Nephron (organoid): ENCODE measurements around the gene SAMD5.

Source experiments
- H3K27ac Mint-ChIP-seq, 3 experiments: 2 replicates each; pipeline ENCODE4 v1.8.0; 2020; ENCODE audit warnings: mixed read lengths in 3 of 3, mild to moderate bottlenecking in 2 of 3, moderate library complexity in 1 of 3
- H3K27me3 Mint-ChIP-seq: 2 replicates; pipeline ENCODE4 v1.8.0; 2021; ENCODE audit warnings: low read depth, mild to moderate bottlenecking, moderate library complexity, mixed read lengths
- H3K36me3 Mint-ChIP-seq: 2 replicates; pipeline ENCODE4 v1.8.0; 2020; ENCODE audit warnings: low read depth, mixed read lengths
- H3K4me1 Mint-ChIP-seq: 2 replicates; pipeline ENCODE4 v1.8.0; 2020; ENCODE audit warnings: mixed read lengths
- H3K4me3 Mint-ChIP-seq, 3 experiments: 2 replicates each; pipeline ENCODE4 v1.8.0; 2020; ENCODE audit warnings: mild to moderate bottlenecking in 3 of 3, mixed read lengths in 3 of 3, moderate library complexity in 2 of 3
- H3K9me3 Mint-ChIP-seq: 2 replicates; pipeline ENCODE4 v1.8.0; 2020; ENCODE audit warnings: mixed read lengths
- TF ChIP-seq, protein P1 (sequence below), 3 experiments: fragments of 200-600 bp; sonication (generic); IDR thresholded peaks; one replicate each; pipeline ENCODE4 v1.5.0; 2021; ENCODE audit warnings: antibody characterized with exemption in 3 of 3; ENCODE audit not compliant: unreplicated experiment in 3 of 3

SAMD5 gene

DNA sequence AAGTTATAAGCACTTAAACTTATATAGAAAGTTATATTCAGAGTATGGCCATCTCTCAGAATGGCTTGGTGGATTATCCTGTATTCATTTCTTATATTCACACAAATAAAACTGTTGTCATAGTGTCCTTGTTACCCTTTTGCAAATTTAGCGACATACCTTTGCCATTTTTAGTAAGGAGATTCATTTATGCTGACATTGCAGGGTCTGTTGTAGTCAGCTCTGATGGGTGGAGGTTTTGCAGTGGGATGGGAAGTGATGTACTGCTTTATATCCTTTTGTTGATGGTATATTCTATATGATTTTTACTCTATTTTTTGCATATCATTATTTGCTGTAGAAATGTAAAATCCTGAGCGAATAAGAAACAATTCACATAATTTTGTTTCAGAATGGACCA, 35.9 kb downstream of the SAMD5 start:
- peaks cover 3% of the 10 kb centered on the region for H3K36me3 Mint-ChIP-seq
- peaks cover 19% of the 10 kb centered on the region for H3K9me3 Mint-ChIP-seq
- H3K27ac Mint-ChIP-seq = no peak overlapping the region
- peaks cover 13% of the 10 kb centered on the region for H3K4me1 Mint-ChIP-seq
- no peak overlapping the region for H3K4me3 Mint-ChIP-seq
- no peaks in the 10 kb centered on the region for H3K27me3 Mint-ChIP-seq
- TF ChIP-seq, protein P1, sequence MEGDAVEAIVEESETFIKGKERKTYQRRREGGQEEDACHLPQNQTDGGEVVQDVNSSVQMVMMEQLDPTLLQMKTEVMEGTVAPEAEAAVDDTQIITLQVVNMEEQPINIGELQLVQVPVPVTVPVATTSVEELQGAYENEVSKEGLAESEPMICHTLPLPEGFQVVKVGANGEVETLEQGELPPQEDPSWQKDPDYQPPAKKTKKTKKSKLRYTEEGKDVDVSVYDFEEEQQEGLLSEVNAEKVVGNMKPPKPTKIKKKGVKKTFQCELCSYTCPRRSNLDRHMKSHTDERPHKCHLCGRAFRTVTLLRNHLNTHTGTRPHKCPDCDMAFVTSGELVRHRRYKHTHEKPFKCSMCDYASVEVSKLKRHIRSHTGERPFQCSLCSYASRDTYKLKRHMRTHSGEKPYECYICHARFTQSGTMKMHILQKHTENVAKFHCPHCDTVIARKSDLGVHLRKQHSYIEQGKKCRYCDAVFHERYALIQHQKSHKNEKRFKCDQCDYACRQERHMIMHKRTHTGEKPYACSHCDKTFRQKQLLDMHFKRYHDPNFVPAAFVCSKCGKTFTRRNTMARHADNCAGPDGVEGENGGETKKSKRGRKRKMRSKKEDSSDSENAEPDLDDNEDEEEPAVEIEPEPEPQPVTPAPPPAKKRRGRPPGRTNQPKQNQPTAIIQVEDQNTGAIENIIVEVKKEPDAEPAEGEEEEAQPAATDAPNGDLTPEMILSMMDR (IDR thresholded peaks at IDR 0.05; ENCODE audit: unreplicated experiment in 3 of 3) = no peak

DNA sequence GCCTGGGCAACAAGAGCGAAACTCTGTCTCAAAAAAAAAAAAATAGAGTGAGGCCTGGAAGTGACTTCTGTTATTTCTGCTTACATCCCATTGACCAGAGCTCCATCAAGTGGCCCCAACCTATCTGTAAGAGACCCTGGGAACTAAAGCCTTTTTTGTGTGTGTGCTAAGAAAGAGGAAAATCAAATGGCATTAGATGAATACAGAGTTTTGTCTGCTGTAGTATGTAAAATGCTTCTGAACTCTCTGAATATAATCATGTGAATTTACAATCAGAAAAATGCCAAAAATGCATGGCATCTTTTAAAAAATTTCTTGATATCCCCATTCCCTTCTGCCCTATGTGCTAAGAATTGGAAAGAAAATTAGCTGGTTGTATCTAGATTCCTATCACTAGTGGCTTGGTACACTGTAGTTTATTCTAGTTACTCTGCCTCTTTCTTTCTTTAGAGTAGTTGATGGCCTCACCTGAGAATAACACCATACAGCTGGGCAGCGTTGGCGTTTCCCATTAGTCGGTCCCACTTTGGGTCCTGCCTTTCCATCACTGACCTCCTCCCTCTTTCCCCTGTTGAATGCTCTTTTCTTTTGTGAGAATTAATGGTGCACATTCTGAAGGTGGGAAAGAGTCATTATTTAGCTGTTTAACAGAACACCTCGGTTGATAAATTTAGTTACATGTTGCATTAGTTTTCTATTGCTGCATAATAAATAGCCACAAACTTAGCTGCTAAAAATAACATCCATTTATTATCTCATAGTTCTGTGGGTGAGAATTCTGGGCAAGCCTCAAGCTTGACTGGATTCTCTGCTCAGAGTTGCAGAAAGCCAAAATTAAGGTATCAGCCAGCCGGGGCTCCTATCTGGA, 38.2 kb downstream of the SAMD5 start:
- H3K27me3 Mint-ChIP-seq = no peaks in the 10 kb centered on the region
- no peaks in the 10 kb centered on the region for H3K36me3 Mint-ChIP-seq
- peaks cover 21% of the 10 kb centered on the region for H3K4me1 Mint-ChIP-seq
- no peak overlapping the region for H3K27ac Mint-ChIP-seq
- TF ChIP-seq, protein P1 (IDR thresholded peaks at IDR 0.05; ENCODE audit: unreplicated experiment in 3 of 3) = no peak
- peaks cover 7% of the 10 kb centered on the region for H3K9me3 Mint-ChIP-seq
- no peak overlapping the region for H3K4me3 Mint-ChIP-seq

DNA sequence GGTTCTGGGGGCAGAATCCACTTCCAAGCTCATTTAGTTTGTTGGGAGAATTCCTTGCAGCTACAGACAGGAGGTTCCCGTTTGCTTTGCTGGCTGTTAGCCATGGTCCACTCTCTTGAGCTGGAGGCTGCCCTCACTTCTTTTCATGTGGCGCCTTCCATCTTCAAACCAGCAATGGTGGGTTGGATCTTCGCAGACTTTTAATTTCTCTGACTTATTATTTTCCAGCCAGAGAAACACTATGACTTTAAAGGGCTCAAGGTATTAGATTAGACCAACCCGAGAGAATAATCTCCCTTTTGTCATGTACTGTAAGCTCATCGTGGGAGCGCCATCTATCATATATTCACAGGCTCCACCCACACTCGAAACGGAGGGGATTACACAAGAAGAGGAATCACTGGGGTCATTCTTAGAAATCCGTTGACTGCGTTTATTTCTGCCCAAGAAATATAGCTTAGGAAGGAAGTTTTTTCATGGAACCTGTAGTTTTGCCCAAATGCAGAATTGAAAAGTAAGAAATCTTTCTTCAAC, 38.9 kb downstream of the SAMD5 start:
- no peaks in the 10 kb centered on the region for H3K27me3 Mint-ChIP-seq
- H3K4me3 Mint-ChIP-seq = no peak overlapping the region
- TF ChIP-seq, protein P1 (IDR thresholded peaks at IDR 0.05; ENCODE audit: unreplicated experiment in 3 of 3) = no peak
- H3K9me3 Mint-ChIP-seq = peaks cover 3% of the 10 kb centered on the region
- H3K36me3 Mint-ChIP-seq = no peaks in the 10 kb centered on the region
- H3K4me1 Mint-ChIP-seq = peaks cover 21% of the 10 kb centered on the region
- no peak overlapping the region for H3K27ac Mint-ChIP-seq

DNA sequence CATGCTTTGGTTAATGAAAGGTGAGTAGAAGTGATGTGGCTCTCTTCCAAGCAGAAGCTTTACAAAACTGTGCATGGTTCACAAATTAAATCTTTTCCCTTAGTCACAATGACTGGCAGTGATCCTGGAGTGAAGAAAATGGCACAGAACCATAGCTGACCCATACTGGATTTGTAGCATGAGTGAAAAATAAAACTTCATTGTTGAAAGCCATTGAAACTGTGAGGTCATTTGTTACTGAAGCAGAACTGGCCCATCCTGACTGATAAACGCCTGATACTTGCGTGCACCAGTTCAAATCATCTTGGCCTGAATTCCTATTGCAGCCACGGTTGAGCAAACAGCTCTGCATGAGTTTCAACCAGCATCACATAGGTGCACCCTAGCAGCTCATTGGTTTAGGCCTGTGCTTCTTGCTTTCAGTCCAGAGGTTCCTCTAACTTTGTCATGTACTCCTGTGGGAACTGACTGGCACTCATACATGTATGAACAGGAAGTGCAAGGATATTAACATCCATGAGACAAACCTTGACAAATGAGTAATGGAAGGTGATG, 40.5 kb downstream of the SAMD5 start:
- Mint-ChIP-seq H3K4me3 (no peak overlapping the region), H3K4me1 (peaks cover 21% of the 10 kb centered on the region)
- TF ChIP-seq, protein P1 (IDR thresholded peaks at IDR 0.05; ENCODE audit: unreplicated experiment in 3 of 3) = no peak

DNA sequence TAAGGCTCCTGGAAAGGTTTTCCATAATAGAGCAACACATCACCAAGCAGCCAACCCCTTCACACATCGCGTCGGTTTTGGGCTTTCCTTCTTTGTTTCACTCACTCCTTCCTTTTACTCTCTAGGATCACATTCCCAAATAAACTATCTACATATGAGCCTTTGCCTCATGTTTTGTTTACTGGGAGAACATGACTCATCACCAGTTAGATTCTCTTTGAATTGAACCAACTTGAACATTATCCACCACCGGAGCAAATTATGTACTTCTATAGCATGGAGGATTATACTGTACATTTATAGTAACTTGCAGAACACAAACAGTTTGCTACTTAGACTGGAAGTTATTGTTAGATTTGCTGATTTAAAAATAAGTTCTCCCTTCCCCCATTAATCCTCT, 41.0 kb downstream of the SAMD5 start:
- Mint-ChIP-seq H3K4me1 (peaks cover 18% of the 10 kb centered on the region), H3K27me3 (no peaks in the 10 kb centered on the region), H3K9me3 (peaks cover 3% of the 10 kb centered on the region), H3K27ac (no peak overlapping the region), H3K36me3 (no peaks in the 10 kb centered on the region), H3K4me3 (no peak overlapping the region)
- TF ChIP-seq, protein P1 (IDR thresholded peaks at IDR 0.05; ENCODE audit: unreplicated experiment in 3 of 3) = no peak

More for the DNA sequence above, 40.5 kb downstream of the SAMD5 start:
- H3K9me3 Mint-ChIP-seq = peaks cover 3% of the 10 kb centered on the region
- H3K27me3 Mint-ChIP-seq = no peaks in the 10 kb centered on the region
- H3K36me3 Mint-ChIP-seq = no peaks in the 10 kb centered on the region
- H3K27ac Mint-ChIP-seq = no peak overlapping the region
